KMS-11 (cell line): ENCODE data around the gene UTY.

Experiments used
- H2AFZ ChIP-seq: fragments of 200-600 bp; sonication (generic); 2 replicates; pipeline ENCODE4 v1.6.1; 2016; ENCODE audit warnings: antibody characterized with exemption, mixed run types, low read depth
- H3K27ac ChIP-seq: fragments of 200-600 bp; sonication (generic); 2 replicates; pipeline ENCODE4 v1.6.1; 2016; ENCODE audit warnings: mild to moderate bottlenecking, mixed run types
- H3K27me3 ChIP-seq: fragments of 200-600 bp; sonication (generic); 2 replicates; pipeline ENCODE4 v1.6.1; 2017; ENCODE audit warnings: mild to moderate bottlenecking, low read depth, mixed run types, moderate library complexity; ENCODE audit not compliant: insufficient read depth
- H3K36me3 ChIP-seq: fragments of 200-600 bp; sonication (generic); 2 replicates; pipeline ENCODE4 v1.6.1; 2017; ENCODE audit warnings: mild to moderate bottlenecking, mixed run types; ENCODE audit not compliant: insufficient read depth
- H3K4me1 ChIP-seq: fragments of 200-600 bp; sonication (generic); 2 replicates; pipeline ENCODE4 v1.6.1; 2016; ENCODE audit warnings: mild to moderate bottlenecking, low read depth, mixed run types; ENCODE audit not compliant: poor library complexity, severe bottlenecking
- H3K4me2 ChIP-seq: fragments of 200-600 bp; sonication (generic); 2 replicates; pipeline ENCODE4 v1.7.0; 2016; ENCODE audit warnings: mild to moderate bottlenecking, mixed run types
- H3K4me3 ChIP-seq: fragments of 200-600 bp; sonication (generic); IDR thresholded peaks from 2 replicates; pipeline ENCODE4 v1.6.1; 2017; ENCODE audit warnings: low read depth, low read length, mixed read lengths; ENCODE audit not compliant: insufficient read depth
- H3K79me2 ChIP-seq: fragments of 200-600 bp; sonication (generic); 2 replicates; pipeline ENCODE4 v1.6.1; 2016; ENCODE audit warnings: low read depth, mixed run types; ENCODE audit not compliant: insufficient read depth
- H3K9ac ChIP-seq: fragments of 200-600 bp; sonication (generic); 2 replicates; pipeline ENCODE4 v1.6.1; 2016; ENCODE audit warnings: mild to moderate bottlenecking, mixed run types
- H4K20me1 ChIP-seq: fragments of 200-600 bp; sonication (generic); 2 replicates; pipeline ENCODE4 v1.6.1; 2016; ENCODE audit warnings: mild to moderate bottlenecking, mixed run types; ENCODE audit not compliant: insufficient read depth
- TF ChIP-seq, protein P1 (sequence below): fragments of 200-600 bp; sonication (generic); conservative IDR thresholded peaks from 2 replicates; pipeline ENCODE4 v1.6.1; 2017; ENCODE audit warnings: low read depth, mild to moderate bottlenecking, antibody characterized with exemption, low read length, moderate library complexity, mixed read lengths

The UTY gene

DNA sequence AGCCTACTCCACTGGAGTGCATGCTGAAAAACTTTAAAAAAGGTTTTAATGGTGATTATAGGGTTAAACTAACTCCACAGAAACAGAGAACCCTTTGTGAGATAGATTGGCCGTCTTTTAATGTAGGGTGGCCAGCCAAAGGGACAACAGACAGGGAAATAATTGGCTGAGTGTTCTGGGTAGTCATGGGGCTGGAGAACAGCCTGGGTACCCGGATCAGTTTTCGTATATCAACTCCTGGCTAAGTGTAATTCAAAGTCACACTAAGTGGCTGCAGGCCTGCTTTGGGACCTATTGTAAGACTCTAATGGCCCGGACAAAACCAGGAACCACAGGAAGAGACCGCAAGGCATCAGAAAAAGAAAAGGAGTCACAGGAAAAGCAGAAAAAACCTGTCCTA, 139.9 kb downstream of the UTY start:
- Histone ChIP-seq H3K27ac (no peak overlapping the region), H3K79me2 (no peaks in the 10 kb centered on the region)
- TF ChIP-seq, protein P1, sequence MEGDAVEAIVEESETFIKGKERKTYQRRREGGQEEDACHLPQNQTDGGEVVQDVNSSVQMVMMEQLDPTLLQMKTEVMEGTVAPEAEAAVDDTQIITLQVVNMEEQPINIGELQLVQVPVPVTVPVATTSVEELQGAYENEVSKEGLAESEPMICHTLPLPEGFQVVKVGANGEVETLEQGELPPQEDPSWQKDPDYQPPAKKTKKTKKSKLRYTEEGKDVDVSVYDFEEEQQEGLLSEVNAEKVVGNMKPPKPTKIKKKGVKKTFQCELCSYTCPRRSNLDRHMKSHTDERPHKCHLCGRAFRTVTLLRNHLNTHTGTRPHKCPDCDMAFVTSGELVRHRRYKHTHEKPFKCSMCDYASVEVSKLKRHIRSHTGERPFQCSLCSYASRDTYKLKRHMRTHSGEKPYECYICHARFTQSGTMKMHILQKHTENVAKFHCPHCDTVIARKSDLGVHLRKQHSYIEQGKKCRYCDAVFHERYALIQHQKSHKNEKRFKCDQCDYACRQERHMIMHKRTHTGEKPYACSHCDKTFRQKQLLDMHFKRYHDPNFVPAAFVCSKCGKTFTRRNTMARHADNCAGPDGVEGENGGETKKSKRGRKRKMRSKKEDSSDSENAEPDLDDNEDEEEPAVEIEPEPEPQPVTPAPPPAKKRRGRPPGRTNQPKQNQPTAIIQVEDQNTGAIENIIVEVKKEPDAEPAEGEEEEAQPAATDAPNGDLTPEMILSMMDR, result no peak

DNA sequence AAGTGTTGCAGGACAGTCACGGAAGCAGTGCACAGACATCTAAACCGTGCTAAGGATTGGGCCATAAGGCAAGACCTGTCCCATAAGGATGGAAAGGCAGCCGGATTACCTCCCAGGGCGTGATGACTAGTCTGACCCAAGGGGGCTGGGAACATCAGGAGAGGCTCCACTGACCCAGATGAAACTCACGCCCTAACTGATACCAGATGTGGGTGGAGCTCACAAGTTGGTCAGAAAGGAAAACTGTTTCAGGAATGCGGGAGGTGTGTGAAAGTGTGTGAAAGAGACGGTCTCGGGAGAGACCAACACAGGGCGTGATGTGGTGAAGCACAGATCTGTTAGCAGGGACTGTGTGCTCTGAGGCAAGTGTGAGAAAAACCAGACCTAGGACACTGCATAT, 140.5 kb downstream of the UTY start:
- H3K36me3 ChIP-seq, result no peaks in the 10 kb centered on the region
- H2AFZ ChIP-seq, result no peak overlapping the region
- H3K79me2 ChIP-seq, result no peaks in the 10 kb centered on the region
- TF ChIP-seq, protein P1, result no peak
- no peak overlapping the region for H3K27ac ChIP-seq
- H3K9ac ChIP-seq, result no peak overlapping the region
- H3K4me2 ChIP-seq, result no peak overlapping the region
- no peaks in the 10 kb centered on the region for H4K20me1 ChIP-seq
- H3K27me3 ChIP-seq, result no peaks in the 10 kb centered on the region
- H3K4me1 ChIP-seq, result no peaks in the 10 kb centered on the region
- no peak overlapping the region for H3K4me3 ChIP-seq

More for the DNA sequence above, 139.9 kb downstream of the UTY start:
- Histone ChIP-seq H4K20me1 (no peaks in the 10 kb centered on the region), H3K27me3 (no peaks in the 10 kb centered on the region), H3K36me3 (no peaks in the 10 kb centered on the region), H3K4me2 (no peak overlapping the region), H3K9ac (no peak overlapping the region), H3K4me3 (no peak overlapping the region), H3K4me1 (no peaks in the 10 kb centered on the region), H2AFZ (no peak overlapping the region)

DNA sequence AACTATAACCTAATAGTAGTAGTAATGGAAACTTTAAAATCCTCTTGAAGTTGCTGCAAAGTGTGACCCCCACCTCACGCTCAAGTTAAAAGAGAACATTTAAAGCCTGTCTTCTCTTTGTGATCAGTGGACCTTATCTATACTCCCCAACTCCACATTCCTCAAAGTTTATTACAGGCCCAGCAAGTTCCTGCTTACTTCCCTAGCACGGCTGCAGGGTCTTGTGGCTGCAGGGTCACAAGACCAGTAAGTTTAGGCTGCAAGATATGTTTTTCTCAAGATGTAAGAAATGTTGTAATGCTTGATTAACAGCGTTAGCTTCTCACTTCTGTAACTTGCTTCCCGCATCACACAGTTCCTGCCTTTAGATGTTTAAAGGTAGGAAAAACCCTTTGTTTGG, 141.1 kb downstream of the UTY start:
- Histone ChIP-seq H3K36me3 (no peaks in the 10 kb centered on the region), H3K79me2 (no peaks in the 10 kb centered on the region), H3K4me1 (no peaks in the 10 kb centered on the region), H3K9ac (no peak overlapping the region), H3K4me2 (no peak overlapping the region), H3K27me3 (no peaks in the 10 kb centered on the region), H2AFZ (no peak overlapping the region), H4K20me1 (no peaks in the 10 kb centered on the region), H3K27ac (no peak overlapping the region), H3K4me3 (no peak overlapping the region)
- TF ChIP-seq, protein P1, result no peak

DNA sequence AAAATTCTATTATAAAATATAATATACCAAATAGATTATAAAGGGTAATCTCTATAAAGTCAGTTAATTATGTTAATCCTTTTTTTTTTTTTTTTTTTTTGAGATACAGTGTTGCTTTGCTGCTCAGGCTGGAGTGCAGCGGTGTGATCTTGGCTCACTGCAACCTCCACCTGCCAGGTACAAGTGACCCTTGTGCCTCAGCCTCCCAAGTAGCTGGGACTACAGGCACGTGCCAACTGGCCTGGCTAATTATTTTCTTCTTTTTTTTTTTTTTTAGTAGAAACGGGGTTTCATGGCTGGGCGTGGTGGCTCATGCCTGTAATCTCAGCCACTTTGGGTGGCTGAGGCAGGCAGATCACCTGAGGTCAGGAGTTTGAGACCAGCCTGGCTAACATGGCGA, 141.9 kb downstream of the UTY start:
- Histone ChIP-seq H3K4me2 (no peak overlapping the region), H3K27me3 (no peaks in the 10 kb centered on the region), H3K4me1 (no peaks in the 10 kb centered on the region), H3K27ac (no peak overlapping the region), H3K36me3 (no peaks in the 10 kb centered on the region), H3K4me3 (no peak overlapping the region), H4K20me1 (no peaks in the 10 kb centered on the region), H2AFZ (no peak overlapping the region), H3K9ac (no peak overlapping the region), H3K79me2 (no peaks in the 10 kb centered on the region)
- TF ChIP-seq, protein P1, result no peak
